AG10803 (cell line): Measurements from ENCODE around the gene NDUFAF7.
"Not testable (repeated sequence)": the region's sequence is repeated elsewhere in the genome, so short reads cannot be mapped to it uniquely, and the experiment has no call there.

Experiments
- DNase-seq: peaks from one replicate; pipeline ENCODE4 v3.0.0; 2010; ENCODE audit warnings: low read depth
- H3K4me3 ChIP-seq: 2 replicates; pipeline ENCODE4 v1.5.1; 2011; ENCODE audit warnings: mild to moderate bottlenecking, low read length, control low read depth
- TF ChIP-seq, protein P1 (sequence below): conservative IDR thresholded peaks from 2 replicates; pipeline ENCODE4 v1.5.1; 2011; ENCODE audit warnings: mild to moderate bottlenecking, low read length, control low read depth, inconsistent platforms

NDUFAF7 gene

DNA sequence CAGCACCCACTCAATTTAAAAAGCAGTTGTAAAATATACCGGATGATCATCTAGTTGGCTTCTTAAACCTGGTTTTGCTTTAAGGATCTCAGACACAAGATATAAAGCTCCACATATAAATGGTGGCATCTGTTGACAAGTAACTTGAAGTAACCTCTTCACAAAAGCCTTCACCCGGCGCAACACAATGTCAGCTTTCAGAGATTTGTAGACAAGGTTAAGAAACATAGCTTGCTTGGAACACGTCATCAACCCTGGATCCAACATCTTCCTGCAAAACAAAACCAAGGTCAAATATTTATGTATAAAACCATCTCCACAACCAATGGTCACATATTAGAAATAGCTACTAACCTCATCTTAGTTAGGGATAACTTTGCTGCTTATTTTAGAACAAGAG is 8.3 kb upstream of the NDUFAF7 start:
- no peak for DNase-seq
- H3K4me3 ChIP-seq: no peak overlapping the region
- TF ChIP-seq, protein P1, sequence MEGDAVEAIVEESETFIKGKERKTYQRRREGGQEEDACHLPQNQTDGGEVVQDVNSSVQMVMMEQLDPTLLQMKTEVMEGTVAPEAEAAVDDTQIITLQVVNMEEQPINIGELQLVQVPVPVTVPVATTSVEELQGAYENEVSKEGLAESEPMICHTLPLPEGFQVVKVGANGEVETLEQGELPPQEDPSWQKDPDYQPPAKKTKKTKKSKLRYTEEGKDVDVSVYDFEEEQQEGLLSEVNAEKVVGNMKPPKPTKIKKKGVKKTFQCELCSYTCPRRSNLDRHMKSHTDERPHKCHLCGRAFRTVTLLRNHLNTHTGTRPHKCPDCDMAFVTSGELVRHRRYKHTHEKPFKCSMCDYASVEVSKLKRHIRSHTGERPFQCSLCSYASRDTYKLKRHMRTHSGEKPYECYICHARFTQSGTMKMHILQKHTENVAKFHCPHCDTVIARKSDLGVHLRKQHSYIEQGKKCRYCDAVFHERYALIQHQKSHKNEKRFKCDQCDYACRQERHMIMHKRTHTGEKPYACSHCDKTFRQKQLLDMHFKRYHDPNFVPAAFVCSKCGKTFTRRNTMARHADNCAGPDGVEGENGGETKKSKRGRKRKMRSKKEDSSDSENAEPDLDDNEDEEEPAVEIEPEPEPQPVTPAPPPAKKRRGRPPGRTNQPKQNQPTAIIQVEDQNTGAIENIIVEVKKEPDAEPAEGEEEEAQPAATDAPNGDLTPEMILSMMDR: no peak

- TF ChIP-seq, protein P1: no peak
- DNase-seq: no peak
- no peak overlapping the region for H3K4me3 ChIP-seq
These were observed 7.4 kb upstream of the NDUFAF7 start for GRCh38 chr2:37224063-37224462.

- DNase-seq, H3K4me3 ChIP-seq: not testable (repeated sequence)
These were observed 6.3 kb upstream of the NDUFAF7 start for GRCh38 chr2:37225129-37225528.

DNA sequence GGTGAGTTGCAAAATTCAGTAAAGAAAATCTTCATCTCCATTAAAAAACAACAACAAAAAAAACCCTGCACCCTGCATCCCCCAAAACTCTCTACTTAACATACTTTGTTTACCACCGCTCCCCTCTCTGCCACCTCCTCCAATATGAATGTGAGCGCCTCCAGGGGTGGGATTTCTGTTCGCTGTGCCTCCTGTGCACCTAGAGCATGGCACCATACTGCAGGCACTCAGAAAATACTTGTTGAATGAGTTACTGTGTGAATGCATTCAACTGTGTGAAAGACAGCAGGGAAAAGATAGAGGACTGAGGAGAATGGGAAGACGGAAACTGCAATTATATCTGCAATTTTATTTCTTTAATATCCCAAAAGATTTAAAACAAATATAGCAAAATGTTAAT is 4.6 kb upstream of the NDUFAF7 start:
- no peak for DNase-seq
- TF ChIP-seq, protein P1: no peak
- no peak overlapping the region for H3K4me3 ChIP-seq

GRCh38 chr2:37228788-37229187 is 2.7 kb upstream of the NDUFAF7 start:
- H3K4me3 ChIP-seq: no peak overlapping the region
- TF ChIP-seq, protein P1: no peak
- no peak for DNase-seq

GRCh38 chr2:37230581-37230980 is 877 bp upstream of the NDUFAF7 start:
- H3K4me3 ChIP-seq: peak overlapping the region; percentile 97
- peak; percentile 5 for DNase-seq
- TF ChIP-seq, protein P1: no peak

- peak overlapping the region; percentile 97 for H3K4me3 ChIP-seq
- DNase-seq: peak; percentile 70
- TF ChIP-seq, protein P1: no peak
These were observed 874 bp downstream of the NDUFAF7 start for GRCh38 chr2:37232131-37232933.
